ENCODE results near the gene GJA1.

DNA sequence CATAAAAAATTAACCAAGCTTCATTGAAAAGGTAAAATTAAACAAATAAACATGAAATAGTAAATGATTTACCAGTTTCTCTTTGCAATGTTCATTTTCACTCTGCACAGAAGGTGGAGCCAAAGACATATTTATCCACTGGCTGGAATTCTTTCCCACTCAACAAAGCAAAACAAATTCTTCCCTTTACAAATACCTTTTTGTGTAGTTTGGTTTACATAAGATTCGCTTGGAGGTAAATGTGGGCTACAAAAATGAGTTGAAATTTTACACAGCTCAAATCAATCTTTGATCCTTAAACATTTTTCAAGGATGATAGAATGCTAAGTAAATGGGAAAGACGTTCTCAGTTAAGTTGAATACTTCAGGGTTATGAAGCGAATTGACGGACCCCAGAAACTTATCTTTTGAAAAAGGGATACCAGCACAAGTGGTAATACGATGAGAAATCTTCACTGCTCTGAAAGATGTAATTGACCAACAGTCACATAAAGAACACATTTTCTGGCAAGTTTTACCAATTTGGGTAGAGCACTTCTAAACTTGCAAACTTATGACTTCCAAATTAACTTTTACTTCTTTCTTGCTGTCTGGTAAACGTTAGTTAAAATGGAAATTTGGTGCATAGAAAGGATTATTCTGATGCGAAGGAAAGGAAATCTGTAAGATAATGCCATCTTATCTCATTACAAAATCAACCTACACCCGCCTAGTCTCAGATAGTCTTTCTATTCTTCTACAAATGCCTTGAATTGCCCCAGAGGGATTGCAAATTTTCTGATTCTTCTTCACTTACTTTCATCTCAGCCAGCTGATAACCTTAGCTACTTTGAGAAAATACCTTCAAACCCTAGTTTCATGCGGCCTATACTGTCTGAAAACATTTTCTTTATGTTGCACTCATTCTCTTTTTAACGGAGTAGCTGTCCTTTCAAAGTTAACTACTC, 4.7 kb upstream of the GJA1 start:
- no peak for TF ChIP-seq EZH2phosphoT487 (IDR thresholded peaks at IDR 0.05; ENCODE audit: borderline replicate concordance)
- TF ChIP-seq, protein P1, sequence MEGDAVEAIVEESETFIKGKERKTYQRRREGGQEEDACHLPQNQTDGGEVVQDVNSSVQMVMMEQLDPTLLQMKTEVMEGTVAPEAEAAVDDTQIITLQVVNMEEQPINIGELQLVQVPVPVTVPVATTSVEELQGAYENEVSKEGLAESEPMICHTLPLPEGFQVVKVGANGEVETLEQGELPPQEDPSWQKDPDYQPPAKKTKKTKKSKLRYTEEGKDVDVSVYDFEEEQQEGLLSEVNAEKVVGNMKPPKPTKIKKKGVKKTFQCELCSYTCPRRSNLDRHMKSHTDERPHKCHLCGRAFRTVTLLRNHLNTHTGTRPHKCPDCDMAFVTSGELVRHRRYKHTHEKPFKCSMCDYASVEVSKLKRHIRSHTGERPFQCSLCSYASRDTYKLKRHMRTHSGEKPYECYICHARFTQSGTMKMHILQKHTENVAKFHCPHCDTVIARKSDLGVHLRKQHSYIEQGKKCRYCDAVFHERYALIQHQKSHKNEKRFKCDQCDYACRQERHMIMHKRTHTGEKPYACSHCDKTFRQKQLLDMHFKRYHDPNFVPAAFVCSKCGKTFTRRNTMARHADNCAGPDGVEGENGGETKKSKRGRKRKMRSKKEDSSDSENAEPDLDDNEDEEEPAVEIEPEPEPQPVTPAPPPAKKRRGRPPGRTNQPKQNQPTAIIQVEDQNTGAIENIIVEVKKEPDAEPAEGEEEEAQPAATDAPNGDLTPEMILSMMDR (conservative IDR thresholded peaks at IDR 0.05; ENCODE audit: low read length), result peak; percentile 90
